Osteocyte (in vitro differentiated cells): ENCODE results near the gene PDCD2L. TPM values are rescaled to one million over a fixed set of nuclear protein-coding genes. Genes with fewer than 3 reads are reported as not detected.

Source experiments
- DNase-seq: peaks from one replicate; pipeline ENCODE4 v3.0.0; 2021; ENCODE audit warnings: mixed read lengths; ENCODE audit not compliant: unreplicated experiment; ENCODE audit errors: extremely low spot score
- H3K27ac Mint-ChIP-seq: one replicate; pipeline ENCODE4 v1.8.0; 2021; ENCODE audit warnings: mild to moderate bottlenecking, mixed read lengths; ENCODE audit not compliant: unreplicated experiment
- H3K27me3 Mint-ChIP-seq: one replicate; pipeline ENCODE4 v1.8.0; 2021; ENCODE audit warnings: mixed read lengths; ENCODE audit not compliant: unreplicated experiment
- H3K36me3 Mint-ChIP-seq: one replicate; pipeline ENCODE4 v1.8.0; 2021; ENCODE audit warnings: mixed read lengths; ENCODE audit not compliant: unreplicated experiment
- H3K4me1 Mint-ChIP-seq: one replicate; pipeline ENCODE4 v1.8.0; 2021; ENCODE audit warnings: mixed read lengths; ENCODE audit not compliant: unreplicated experiment
- H3K4me3 Mint-ChIP-seq: one replicate; pipeline ENCODE4 v1.8.0; 2021; ENCODE audit warnings: mild to moderate bottlenecking, moderate library complexity, mixed read lengths; ENCODE audit not compliant: unreplicated experiment
- H3K9me3 Mint-ChIP-seq: one replicate; pipeline ENCODE4 v1.8.0; 2021; ENCODE audit warnings: mixed read lengths; ENCODE audit not compliant: unreplicated experiment
- CTCF ChIP-seq: fragments of 200-600 bp; sonication (generic); IDR thresholded peaks from 2 replicates; pipeline ENCODE4 v1.5.0; 2021; ENCODE audit warnings: antibody characterized with exemption, mild to moderate bottlenecking, moderate library complexity
- total RNA-seq: library from RNA; stranded (reverse); gene quantifications from 2 replicates; pipeline ENCODE4 v1.2.1, GENCODE V29; 2021

Gene PDCD2L
- total RNA-seq, 1 donor from 2014 or later = 11.1 TPM

- H3K27me3 Mint-ChIP-seq = no peaks in the 10 kb centered on the region
- TF ChIP-seq CTCF = no peak
- DNase-seq = no peak
- H3K9me3 Mint-ChIP-seq = no peaks in the 10 kb centered on the region
- H3K36me3 Mint-ChIP-seq = peaks cover 10% of the 10 kb centered on the region
- peaks cover 27% of the 10 kb centered on the region for H3K4me1 Mint-ChIP-seq
- H3K27ac Mint-ChIP-seq = no peak overlapping the region
- H3K4me3 Mint-ChIP-seq = peak overlapping the region; percentile 78
Observed at GRCh38 chr19:34364462-34364829, 39.8 kb upstream of the PDCD2L start.

- peak within 1 kb of the TSS; percentile 47 for H3K27ac Mint-ChIP-seq
- H3K27me3 Mint-ChIP-seq = no peaks in the 10 kb centered on the region
- H3K4me3 Mint-ChIP-seq = peak within 1 kb of the TSS; percentile 97
- H3K9me3 Mint-ChIP-seq = no peaks in the 10 kb centered on the region
- H3K4me1 Mint-ChIP-seq = peaks cover 22% of the 10 kb centered on the region
- H3K36me3 Mint-ChIP-seq = peaks cover 14% of the 10 kb centered on the region
- DNase-seq = no peak
- TF ChIP-seq CTCF = no peak
Observed at GRCh38 chr19:34364830-34365462, 39.3 kb upstream of the PDCD2L start, which contains the start of gene GPI. GPI (plus strand) TSS chr19:34365196; CDS start chr19:34365267, 71 bp downstream.

GRCh38 chr19:34365463-34366401 lies 38.5 kb upstream of the PDCD2L start:
- Mint-ChIP-seq H3K36me3 (peaks cover 17% of the 10 kb centered on the region), H3K4me1 (peaks cover 20% of the 10 kb centered on the region), H3K27me3 (no peaks in the 10 kb centered on the region), H3K27ac (peak overlapping the region; percentile 47), H3K4me3 (peak overlapping the region; percentile 97), H3K9me3 (no peaks in the 10 kb centered on the region)
- DNase-seq = no peak
- no peak for TF ChIP-seq CTCF

- H3K4me3 Mint-ChIP-seq = peak overlapping the region; percentile 62
- TF ChIP-seq CTCF = no peak
- no peak overlapping the region for H3K27ac Mint-ChIP-seq
- no peaks in the 10 kb centered on the region for H3K27me3 Mint-ChIP-seq
- DNase-seq = no peak
- H3K4me1 Mint-ChIP-seq = peaks cover 20% of the 10 kb centered on the region
- H3K9me3 Mint-ChIP-seq = no peaks in the 10 kb centered on the region
- H3K36me3 Mint-ChIP-seq = peaks cover 19% of the 10 kb centered on the region
Observed at GRCh38 chr19:34366738-34367623, 37.2 kb upstream of the PDCD2L start.
